ENCODE data around the gene CLP1.

CLP1 gene

GRCh38 chr11:57657194-57658022, at the start of gene CLP1:
TSS of gene CLP1 (plus strand) at chr11:57657762. CDS start at chr11:57659477, 1,715 bp downstream.
- peaks cover 13% of the 10 kb centered on the region for H3K4me1 Mint-ChIP-seq
- H3K27me3 Mint-ChIP-seq = no peaks in the 10 kb centered on the region
- peak; percentile 92 to 94 for DNase-seq (ENCODE audit: low spot score in 2 of 2)
- H3K4me3 Mint-ChIP-seq = peak within 1 kb of the TSS; percentile 98
- peak; percentile 94 for ATAC-seq (ENCODE audit: low read depth)
- H3K9me3 Mint-ChIP-seq = no peaks in the 10 kb centered on the region
- H3K36me3 Mint-ChIP-seq = peaks cover 4% of the 10 kb centered on the region
- peak within 1 kb of the TSS; percentile 85 for H3K27ac Mint-ChIP-seq

- no peaks in the 10 kb centered on the region for H3K4me1 Mint-ChIP-seq
- no peaks in the 10 kb centered on the region for H3K36me3 Mint-ChIP-seq
- no peak overlapping the region for H3K27ac Mint-ChIP-seq
- peaks cover 18% of the 10 kb centered on the region for H3K27me3 Mint-ChIP-seq
- H3K9me3 Mint-ChIP-seq = no peaks in the 10 kb centered on the region
- no peak overlapping the region for H3K4me3 Mint-ChIP-seq
- ATAC-seq (ENCODE audit: low read depth) = no peak
- DNase-seq (ENCODE audit: low spot score in 2 of 2) = no peak
Measured at GRCh38 chr11:57610170-57610569, 47.4 kb upstream of the CLP1 start.

- Mint-ChIP-seq H3K27me3 (peaks cover 10% of the 10 kb centered on the region), H3K4me1 (no peaks in the 10 kb centered on the region), H3K27ac (no peak overlapping the region), H3K9me3 (no peaks in the 10 kb centered on the region), H3K4me3 (no peak overlapping the region), H3K36me3 (no peaks in the 10 kb centered on the region)
- DNase-seq (ENCODE audit: low spot score in 2 of 2) (no peak), ATAC-seq (ENCODE audit: low read depth) (no peak)
Measured at GRCh38 chr11:57614234-57614772, 43.3 kb upstream of the CLP1 start.

DNA sequence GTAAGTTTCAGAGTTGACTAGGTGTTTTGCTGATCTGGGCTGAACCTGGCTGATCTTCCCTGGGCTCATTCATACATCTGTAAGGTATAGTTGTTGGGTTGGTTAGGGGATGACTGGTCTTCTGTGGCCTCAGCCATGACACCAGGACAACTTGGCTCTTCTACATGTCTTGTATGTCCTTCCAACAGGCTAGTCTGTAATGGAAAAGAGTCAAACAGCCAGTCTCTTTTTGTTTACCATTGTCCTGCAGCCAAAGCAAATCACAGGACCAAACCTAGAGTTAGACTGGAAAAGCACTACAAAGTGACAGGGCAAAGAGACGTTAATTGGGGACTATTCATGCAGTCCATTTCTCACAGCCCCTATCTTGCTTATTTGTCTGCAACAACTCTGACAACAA, 42.3 kb upstream of the CLP1 start:
- no peak for DNase-seq (ENCODE audit: low spot score in 2 of 2)
- H3K27me3 Mint-ChIP-seq = peaks cover 8% of the 10 kb centered on the region
- H3K4me3 Mint-ChIP-seq = no peak overlapping the region
- ATAC-seq (ENCODE audit: low read depth) = no peak
- no peaks in the 10 kb centered on the region for H3K9me3 Mint-ChIP-seq
- H3K36me3 Mint-ChIP-seq = no peaks in the 10 kb centered on the region
- no peaks in the 10 kb centered on the region for H3K4me1 Mint-ChIP-seq
- H3K27ac Mint-ChIP-seq = no peak overlapping the region

- Mint-ChIP-seq H3K9me3 (no peaks in the 10 kb centered on the region), H3K36me3 (no peaks in the 10 kb centered on the region), H3K27ac (no peak overlapping the region), H3K4me1 (no peaks in the 10 kb centered on the region), H3K27me3 (peaks cover 7% of the 10 kb centered on the region), H3K4me3 (no peak overlapping the region)
- DNase-seq (ENCODE audit: low spot score in 2 of 2) (no peak), ATAC-seq (ENCODE audit: low read depth) (no peak)
Measured at GRCh38 chr11:57616595-57616994, 41.0 kb upstream of the CLP1 start.

- Mint-ChIP-seq H3K27ac (no peak overlapping the region), H3K9me3 (peaks cover 3% of the 10 kb centered on the region), H3K4me1 (no peaks in the 10 kb centered on the region), H3K36me3 (no peaks in the 10 kb centered on the region), H3K27me3 (peaks cover 15% of the 10 kb centered on the region), H3K4me3 (no peak overlapping the region)
- no peak for ATAC-seq (ENCODE audit: low read depth)
- DNase-seq (ENCODE audit: low spot score in 2 of 2) = no peak
Measured at GRCh38 chr11:57618438-57618837, 39.1 kb upstream of the CLP1 start.

GRCh38 chr11:57619331-57619730, 38.2 kb upstream of the CLP1 start:
- no peaks in the 10 kb centered on the region for H3K4me1 Mint-ChIP-seq
- peaks cover 3% of the 10 kb centered on the region for H3K9me3 Mint-ChIP-seq
- ATAC-seq (ENCODE audit: low read depth) (no peak), DNase-seq (ENCODE audit: low spot score in 2 of 2) (no peak)
- H3K4me3 Mint-ChIP-seq = no peak overlapping the region
- H3K36me3 Mint-ChIP-seq = no peaks in the 10 kb centered on the region
- H3K27ac Mint-ChIP-seq = no peak overlapping the region
- peaks cover 13% of the 10 kb centered on the region for H3K27me3 Mint-ChIP-seq

DNA sequence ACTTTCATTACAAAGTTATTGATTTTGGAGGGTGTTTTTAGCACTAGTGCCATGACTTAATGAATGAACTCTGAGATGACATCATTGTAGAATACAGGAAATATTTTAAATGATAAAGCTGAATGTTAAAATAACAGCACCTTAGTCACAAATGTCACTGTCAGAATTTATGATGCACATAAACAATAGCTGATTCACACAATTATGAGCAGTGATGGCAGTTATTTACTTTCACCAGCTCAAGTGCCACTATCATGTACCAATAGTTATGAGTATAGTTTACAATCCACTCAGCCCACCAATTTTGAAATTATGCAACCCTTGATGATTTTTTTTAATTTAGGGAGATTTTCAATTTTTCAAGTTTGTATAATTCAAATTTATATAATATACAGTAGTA, 37.1 kb upstream of the CLP1 start:
- Mint-ChIP-seq H3K27ac (no peak overlapping the region), H3K9me3 (peaks cover 3% of the 10 kb centered on the region), H3K4me3 (no peak overlapping the region), H3K36me3 (no peaks in the 10 kb centered on the region), H3K27me3 (peaks cover 11% of the 10 kb centered on the region), H3K4me1 (no peaks in the 10 kb centered on the region)
- DNase-seq (ENCODE audit: low spot score in 2 of 2) (no peak), ATAC-seq (ENCODE audit: low read depth) (no peak)

GRCh38 chr11:57622263-57622662, 35.3 kb upstream of the CLP1 start:
- H3K36me3 Mint-ChIP-seq = no peaks in the 10 kb centered on the region
- peaks cover 3% of the 10 kb centered on the region for H3K9me3 Mint-ChIP-seq
- H3K4me1 Mint-ChIP-seq = no peaks in the 10 kb centered on the region
- DNase-seq (ENCODE audit: low spot score in 2 of 2) (no peak), ATAC-seq (ENCODE audit: low read depth) (no peak)
- peaks cover 13% of the 10 kb centered on the region for H3K27me3 Mint-ChIP-seq
- no peak overlapping the region for H3K27ac Mint-ChIP-seq
- H3K4me3 Mint-ChIP-seq = no peak overlapping the region

- Mint-ChIP-seq H3K9me3 (peaks cover 3% of the 10 kb centered on the region), H3K27me3 (peaks cover 19% of the 10 kb centered on the region), H3K27ac (no peak overlapping the region), H3K4me1 (no peaks in the 10 kb centered on the region), H3K36me3 (no peaks in the 10 kb centered on the region), H3K4me3 (no peak overlapping the region)
- ATAC-seq (ENCODE audit: low read depth) = no peak
- DNase-seq (ENCODE audit: low spot score in 2 of 2) = no peak
Measured at GRCh38 chr11:57624864-57625263, 32.7 kb upstream of the CLP1 start.

DNA sequence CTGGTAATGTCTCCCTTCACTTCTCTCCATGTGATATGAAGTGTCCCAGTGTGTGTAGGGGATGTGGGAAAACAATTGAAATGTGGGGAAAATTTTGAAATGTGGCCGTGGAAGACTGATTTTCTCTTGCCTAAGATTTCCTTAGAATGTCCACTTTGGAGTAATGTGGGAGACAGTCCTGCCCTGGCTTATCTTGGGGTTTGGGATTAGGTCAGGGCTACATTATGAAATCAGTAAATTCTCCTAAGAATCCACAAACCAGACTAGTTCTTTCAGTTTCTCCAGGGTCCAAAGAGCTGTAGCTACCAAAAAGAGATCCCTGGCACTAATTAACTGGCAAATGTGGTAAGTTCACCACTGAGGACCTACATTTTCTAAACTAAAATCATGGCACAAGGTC, 30.7 kb upstream of the CLP1 start:
- H3K9me3 Mint-ChIP-seq = peaks cover 3% of the 10 kb centered on the region
- no peaks in the 10 kb centered on the region for H3K36me3 Mint-ChIP-seq
- DNase-seq (ENCODE audit: low spot score in 2 of 2) (no peak), ATAC-seq (ENCODE audit: low read depth) (no peak)
- no peak overlapping the region for H3K4me3 Mint-ChIP-seq
- peaks cover 29% of the 10 kb centered on the region for H3K27me3 Mint-ChIP-seq
- H3K27ac Mint-ChIP-seq = no peak overlapping the region
- H3K4me1 Mint-ChIP-seq = no peaks in the 10 kb centered on the region

DNA sequence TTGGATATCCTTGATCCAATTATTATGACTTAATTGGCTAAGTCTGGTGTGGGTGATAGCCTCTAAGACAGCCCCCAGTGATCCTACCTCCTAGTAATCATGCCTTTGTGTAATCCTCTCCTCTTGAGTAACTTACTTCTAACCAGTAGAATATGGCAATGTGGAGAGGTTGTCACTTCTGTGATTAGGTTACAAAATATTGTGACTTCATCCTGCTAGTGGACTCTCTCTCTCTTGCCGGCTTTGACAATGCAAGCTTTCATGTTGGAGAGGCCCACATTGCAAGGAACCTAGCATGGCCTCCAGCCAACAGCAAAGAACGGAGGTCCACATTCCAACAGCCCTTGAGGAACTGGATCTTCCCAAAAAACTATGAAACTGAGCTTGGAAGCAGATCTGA, 27.4 kb upstream of the CLP1 start:
- Mint-ChIP-seq H3K4me3 (no peak overlapping the region), H3K27ac (no peak overlapping the region), H3K27me3 (peaks cover 40% of the 10 kb centered on the region), H3K9me3 (no peaks in the 10 kb centered on the region), H3K36me3 (no peaks in the 10 kb centered on the region), H3K4me1 (no peaks in the 10 kb centered on the region)
- DNase-seq (ENCODE audit: low spot score in 2 of 2) (no peak), ATAC-seq (ENCODE audit: low read depth) (no peak)

DNA sequence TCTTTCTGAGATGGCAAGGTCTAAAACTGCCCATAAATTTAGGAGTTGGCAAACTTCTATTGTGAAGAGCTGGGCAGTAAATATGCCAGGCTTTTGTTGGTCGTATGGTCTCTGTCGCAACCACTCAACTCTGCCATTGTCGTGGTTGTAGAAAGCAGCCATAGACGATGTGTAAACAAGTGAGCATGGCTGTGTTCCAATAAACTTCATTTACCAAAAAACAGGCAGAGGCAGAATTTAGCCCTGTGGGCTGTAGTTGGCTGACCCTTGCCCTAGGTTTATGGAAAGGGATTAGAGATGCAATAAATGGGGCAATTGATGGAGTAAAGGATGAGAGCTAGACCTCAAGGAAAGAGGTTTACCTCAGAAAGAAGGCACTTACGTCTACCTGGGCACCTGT, 25.4 kb upstream of the CLP1 start:
- no peaks in the 10 kb centered on the region for H3K36me3 Mint-ChIP-seq
- no peak overlapping the region for H3K4me3 Mint-ChIP-seq
- H3K9me3 Mint-ChIP-seq = no peaks in the 10 kb centered on the region
- ATAC-seq (ENCODE audit: low read depth) = no peak
- H3K27ac Mint-ChIP-seq = no peak overlapping the region
- DNase-seq (ENCODE audit: low spot score in 2 of 2) = no peak
- H3K27me3 Mint-ChIP-seq = peaks cover 38% of the 10 kb centered on the region
- no peaks in the 10 kb centered on the region for H3K4me1 Mint-ChIP-seq

- peaks cover 36% of the 10 kb centered on the region for H3K27me3 Mint-ChIP-seq
- no peaks in the 10 kb centered on the region for H3K9me3 Mint-ChIP-seq
- H3K36me3 Mint-ChIP-seq = no peaks in the 10 kb centered on the region
- no peak overlapping the region for H3K27ac Mint-ChIP-seq
- H3K4me1 Mint-ChIP-seq = peaks cover 7% of the 10 kb centered on the region
- no peak overlapping the region for H3K4me3 Mint-ChIP-seq
- ATAC-seq (ENCODE audit: low read depth) (no peak), DNase-seq (ENCODE audit: low spot score in 2 of 2) (no peak)
Measured at GRCh38 chr11:57633394-57634070, 24.0 kb upstream of the CLP1 start.
